Measurements from ENCODE around the gene FAM98C. TPM values are rescaled to one million over a fixed set of nuclear protein-coding genes. Genes with fewer than 3 reads are reported as not detected.
"Not testable (repeated sequence)": the region's sequence is repeated elsewhere in the genome, so short reads cannot be mapped to it uniquely, and the experiment has no call there.

Gene FAM98C
- total and polyA plus RNA-seq, 4 donors: 4.2 to 8.5 (median 6.2) TPM

- not testable (repeated sequence) for H3K27ac ChIP-seq (ENCODE audit: low read depth in 1 of 2, low read length in 2 of 2); H3K9me3 ChIP-seq (ENCODE audit: control insufficient read depth in 4 of 4, low read length in 3 of 4); H3K9ac ChIP-seq (ENCODE audit: low read depth in 1 of 2, low read length in 2 of 2); H3K4me1 ChIP-seq (ENCODE audit: control insufficient read depth in 4 of 4, insufficient read depth in 4 of 4, low read length in 3 of 4); H3K27me3 ChIP-seq (ENCODE audit: control insufficient read depth in 4 of 4, insufficient read depth in 4 of 4, low read length in 3 of 4); H3K4me3 ChIP-seq (ENCODE audit: low read depth in 1 of 3, low read length in 3 of 3); DNase-seq (ENCODE audit: low spot score); H3K36me3 ChIP-seq (ENCODE audit: control insufficient read depth in 4 of 4, insufficient read depth in 3 of 4, low read depth in 1 of 4, low read length in 3 of 4)
- 82% methylated on average over 6 of the region's 6 CpGs for WGBS
These were observed 7.5 kb downstream of the FAM98C start for GRCh38 chr19:38410407-38410806.

- TF ChIP-seq JUND (IDR thresholded peaks at IDR 0.05): no peak
- TF ChIP-seq FOXA1 (IDR thresholded peaks at IDR 0.05): no peak
- no peak for TF ChIP-seq SP1 (IDR thresholded peaks at IDR 0.05)
- TF ChIP-seq ATF3 (IDR thresholded peaks at IDR 0.05): no peak
- TF ChIP-seq MAX (IDR thresholded peaks at IDR 0.05): no peak
- no peak for TF ChIP-seq REST (IDR thresholded peaks at IDR 0.05)
- TF ChIP-seq FOXA2 (IDR thresholded peaks at IDR 0.05): no peak
- no peak for TF ChIP-seq GABPA (IDR thresholded peaks at IDR 0.05 in 1 of 2, conservative IDR thresholded peaks at IDR 0.05 in 1 of 2)
- no peak for TF ChIP-seq RAD21 (IDR thresholded peaks at IDR 0.05)
- no peak for TF ChIP-seq TAF1 (conservative IDR thresholded peaks at IDR 0.05)
- H3K27ac ChIP-seq (ENCODE audit: low read depth in 1 of 2, low read length in 2 of 2): no peak overlapping the region
- no peak overlapping the region for H3K9ac ChIP-seq (ENCODE audit: low read depth in 1 of 2, low read length in 2 of 2)
- H3K27me3 ChIP-seq (ENCODE audit: control insufficient read depth in 4 of 4, insufficient read depth in 4 of 4, low read length in 3 of 4): no peaks in the 10 kb centered on the region
- 90% methylated on average over 13 of the region's 13 CpGs for WGBS
- peaks cover 0 to 6% (median 2%) of the 10 kb centered on the region in 4 donors for H3K36me3 ChIP-seq (ENCODE audit: control insufficient read depth in 4 of 4, insufficient read depth in 3 of 4, low read depth in 1 of 4, low read length in 3 of 4)
- H3K4me3 ChIP-seq (ENCODE audit: low read depth in 1 of 3, low read length in 3 of 3): no peak overlapping the region
- H3K4me1 ChIP-seq (ENCODE audit: control insufficient read depth in 4 of 4, insufficient read depth in 4 of 4, low read length in 3 of 4): no peaks in the 10 kb centered on the region
- no peak for DNase-seq (ENCODE audit: low spot score)
- H3K9me3 ChIP-seq (ENCODE audit: control insufficient read depth in 4 of 4, low read length in 3 of 4): no peaks in the 10 kb centered on the region
These were observed 8.3 kb downstream of the FAM98C start for GRCh38 chr19:38411041-38411712.

GRCh38 chr19:38411898-38412297 is 9.0 kb downstream of the FAM98C start:
- not testable (repeated sequence) for H3K4me1 ChIP-seq (ENCODE audit: control insufficient read depth in 4 of 4, insufficient read depth in 4 of 4, low read length in 3 of 4); DNase-seq (ENCODE audit: low spot score); H3K9me3 ChIP-seq (ENCODE audit: control insufficient read depth in 4 of 4, low read length in 3 of 4); H3K27me3 ChIP-seq (ENCODE audit: control insufficient read depth in 4 of 4, insufficient read depth in 4 of 4, low read length in 3 of 4); H3K4me3 ChIP-seq (ENCODE audit: low read depth in 1 of 3, low read length in 3 of 3); H3K9ac ChIP-seq (ENCODE audit: low read depth in 1 of 2, low read length in 2 of 2); H3K36me3 ChIP-seq (ENCODE audit: control insufficient read depth in 4 of 4, insufficient read depth in 3 of 4, low read depth in 1 of 4, low read length in 3 of 4); H3K27ac ChIP-seq (ENCODE audit: low read depth in 1 of 2, low read length in 2 of 2)
- WGBS: 86% methylated on average over 5 of the region's 5 CpGs
